GM18951 (cell line): ENCODE results near the gene WDR83.
"Not testable (repeated sequence)": the region's sequence is repeated elsewhere in the genome, so short reads cannot be mapped to it uniquely, and the experiment has no call there.

Experiments used
- POLR2A ChIP-seq: IDR thresholded peaks from 4 replicates; pipeline ENCODE4 v1.6.1; 2011; ENCODE audit warnings: mild to moderate bottlenecking; ENCODE audit not compliant: insufficient read length, insufficient read depth; ENCODE audit errors: extremely low read depth
- in situ Hi-C: fragments of 300-500 bp; cut with MboI; formaldehyde crosslinking; loops from one replicate; pipeline ENCODE4 v1.12.0; 2022; ENCODE audit warnings: low sequenced_read_pairs, mixed read lengths, inconsistent platforms; ENCODE audit not compliant: unreplicated experiment

The WDR83 gene, protein sequence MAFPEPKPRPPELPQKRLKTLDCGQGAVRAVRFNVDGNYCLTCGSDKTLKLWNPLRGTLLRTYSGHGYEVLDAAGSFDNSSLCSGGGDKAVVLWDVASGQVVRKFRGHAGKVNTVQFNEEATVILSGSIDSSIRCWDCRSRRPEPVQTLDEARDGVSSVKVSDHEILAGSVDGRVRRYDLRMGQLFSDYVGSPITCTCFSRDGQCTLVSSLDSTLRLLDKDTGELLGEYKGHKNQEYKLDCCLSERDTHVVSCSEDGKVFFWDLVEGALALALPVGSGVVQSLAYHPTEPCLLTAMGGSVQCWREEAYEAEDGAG

GRCh38 chr19:12666265-12667048, at the start of gene WDR83, which contains the start of gene MAN2B1:
WDR83 (plus strand) TSS chr19:12666807; CDS start chr19:12669791, 2,984 bp downstream.
MAN2B1 (minus strand) TSS chr19:12666742; CDS start chr19:12666701, 41 bp downstream.
- in situ Hi-C loops = no loop called here
- TF ChIP-seq POLR2A = peak; percentile 82

DNA sequence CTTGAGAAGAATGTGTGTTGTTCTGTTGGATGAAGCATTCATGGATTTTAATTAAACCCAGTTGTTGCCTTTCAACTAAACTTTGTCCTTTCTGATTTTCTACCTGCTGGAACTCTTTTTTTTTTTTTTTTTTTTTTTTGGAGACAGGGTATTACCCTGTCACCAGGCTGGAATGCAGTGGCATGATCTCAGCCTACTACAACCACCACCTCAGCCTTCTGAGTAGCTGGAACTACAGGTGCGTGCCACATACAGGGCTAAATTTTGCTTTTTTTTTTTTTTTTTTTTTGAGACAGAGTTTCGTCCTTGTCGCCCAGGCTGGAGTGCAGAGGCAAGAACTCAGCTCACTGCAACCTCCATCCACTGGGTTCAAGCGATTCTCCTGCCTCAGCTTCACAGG, 49.0 kb upstream of the WDR83 start:
- no peak for TF ChIP-seq POLR2A
- in situ Hi-C loops = no loop called here

- in situ Hi-C loops = not testable (repeated sequence)
These were observed 45.2 kb upstream of the WDR83 start for GRCh38 chr19:12621253-12622024.

DNA sequence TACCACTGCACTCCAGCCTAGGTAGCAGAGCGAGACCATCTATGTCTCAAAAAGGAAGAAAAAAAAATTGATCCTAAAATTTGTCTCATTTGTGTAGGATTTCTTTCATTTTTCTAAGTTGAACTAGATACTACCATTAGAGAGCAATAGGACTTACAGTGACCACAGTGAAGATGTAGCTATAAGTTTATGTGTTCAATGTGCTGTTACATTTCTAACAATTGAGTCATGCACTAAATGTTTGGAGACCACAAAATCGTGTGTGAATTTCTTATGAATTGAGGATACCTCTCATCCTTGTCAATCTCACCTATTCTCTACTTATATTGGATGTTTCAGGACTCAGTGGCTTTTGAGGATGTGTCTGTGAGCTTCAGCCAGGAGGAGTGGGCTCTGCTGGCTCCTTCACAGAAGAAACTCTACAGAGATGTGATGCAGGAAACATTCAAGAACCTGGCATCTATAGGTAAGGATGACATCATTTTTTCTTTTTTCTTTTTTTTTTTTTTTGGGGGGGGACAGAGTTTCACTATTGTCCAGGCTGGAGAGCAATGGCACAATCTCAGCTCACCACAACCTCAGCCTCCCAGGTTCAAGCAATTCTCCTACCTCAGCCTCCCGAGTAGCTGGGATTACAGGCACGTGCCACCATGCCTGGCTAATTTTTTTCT, 43.1 kb upstream of the WDR83 start:
- in situ Hi-C loops = no loop called here
- TF ChIP-seq POLR2A = no peak

GRCh38 chr19:12626958-12627357, 39.6 kb upstream of the WDR83 start:
- in situ Hi-C loops = no loop called here
- TF ChIP-seq POLR2A = no peak

- no peak for TF ChIP-seq POLR2A
- in situ Hi-C loops = no loop called here
These were observed 38.3 kb upstream of the WDR83 start for GRCh38 chr19:12628040-12629022.

GRCh38 chr19:12629215-12629614, 37.4 kb upstream of the WDR83 start:
- TF ChIP-seq POLR2A = no peak
- in situ Hi-C loops = no loop called here

DNA sequence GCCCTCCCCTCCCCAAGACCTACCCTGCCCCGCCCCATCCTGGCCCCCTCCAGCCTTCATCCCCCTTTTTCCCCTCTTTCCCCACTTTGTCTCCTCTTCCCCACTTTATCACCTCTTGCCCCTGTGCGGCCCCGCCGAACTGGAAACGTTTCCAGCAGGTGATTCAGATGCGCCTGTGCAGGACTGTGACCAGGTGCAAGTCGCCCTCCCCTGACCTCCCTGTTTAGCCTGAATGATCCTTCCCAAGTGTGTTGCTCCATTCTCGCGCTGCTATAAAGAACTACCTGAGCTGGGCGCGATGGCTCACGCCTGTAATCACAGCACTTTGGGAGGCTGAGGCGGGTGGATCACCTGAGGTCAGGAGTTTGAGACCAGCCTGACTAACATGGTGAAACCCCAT, 30.0 kb upstream of the WDR83 start:
- TF ChIP-seq POLR2A = no peak
- in situ Hi-C loops = no loop called here

GRCh38 chr19:12638611-12639182, 27.9 kb upstream of the WDR83 start:
- in situ Hi-C loops = no loop called here
- no peak for TF ChIP-seq POLR2A

DNA sequence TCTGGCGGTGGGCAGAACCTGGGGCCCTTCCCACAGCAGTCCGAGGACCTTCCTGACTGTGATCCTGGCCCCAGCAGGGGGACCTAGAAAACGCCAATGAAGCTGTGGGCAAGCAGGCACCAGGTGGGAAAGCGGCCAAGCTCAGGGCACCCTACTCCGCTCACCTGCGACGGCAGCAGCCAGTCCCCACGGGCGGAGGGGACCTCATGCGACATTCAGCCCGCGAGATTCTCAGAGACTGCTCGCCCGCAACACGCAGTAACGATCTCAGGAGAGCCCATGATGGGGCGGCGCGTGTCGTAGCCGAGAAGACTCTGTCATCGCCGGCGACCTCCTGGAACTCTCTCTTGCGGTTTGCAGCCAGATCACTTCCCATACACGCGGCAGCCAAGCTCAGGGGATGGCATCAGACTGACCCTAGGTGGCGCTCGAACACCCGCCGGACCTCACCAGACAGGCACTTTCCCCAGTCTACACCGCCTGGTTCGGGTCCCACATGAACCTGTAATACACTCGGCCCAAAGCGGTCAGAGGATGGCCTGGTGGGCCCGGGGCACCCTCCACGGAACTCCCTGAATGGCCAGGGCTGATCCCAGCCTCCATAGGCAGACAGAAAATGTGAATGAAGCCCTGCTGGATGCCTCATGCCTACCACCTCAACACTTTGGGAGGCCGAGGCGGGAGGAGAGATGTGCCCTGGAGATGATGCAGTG, 26.6 kb upstream of the WDR83 start:
- in situ Hi-C loops = no loop called here
- no peak for TF ChIP-seq POLR2A

GRCh38 chr19:12641456-12641855, 25.2 kb upstream of the WDR83 start:
- in situ Hi-C loops = no loop called here
- no peak for TF ChIP-seq POLR2A
